Activated CD4-positive, alpha-beta T cell treated with anti-CD3 and anti-CD28 coated beads for 48 hours (primary cell): ENCODE data around the gene PHTF2.
"Not testable (repeated sequence)": the region's sequence is repeated elsewhere in the genome, so short reads cannot be mapped to it uniquely, and the experiment has no call there.

ENCODE experiments used
- DNase-seq: peaks from one replicate; pipeline ENCODE4 v3.0.0-alpha.2; 2020

Gene PHTF2

GRCh38 chr7:77831953-77832352, 33.4 kb downstream of the PHTF2 start:
- no peak for DNase-seq

- no peak for DNase-seq
These were observed 34.6 kb downstream of the PHTF2 start for GRCh38 chr7:77833136-77833535.

GRCh38 chr7:77836425-77836824, 37.9 kb downstream of the PHTF2 start:
- DNase-seq: not testable (repeated sequence)

- DNase-seq: no peak
These were observed 38.7 kb downstream of the PHTF2 start for GRCh38 chr7:77837275-77837674.

- no peak for DNase-seq
These were observed 39.4 kb downstream of the PHTF2 start for GRCh38 chr7:77837966-77838365.

- no peak for DNase-seq
These were observed 40.4 kb downstream of the PHTF2 start for GRCh38 chr7:77838929-77839491.

DNA sequence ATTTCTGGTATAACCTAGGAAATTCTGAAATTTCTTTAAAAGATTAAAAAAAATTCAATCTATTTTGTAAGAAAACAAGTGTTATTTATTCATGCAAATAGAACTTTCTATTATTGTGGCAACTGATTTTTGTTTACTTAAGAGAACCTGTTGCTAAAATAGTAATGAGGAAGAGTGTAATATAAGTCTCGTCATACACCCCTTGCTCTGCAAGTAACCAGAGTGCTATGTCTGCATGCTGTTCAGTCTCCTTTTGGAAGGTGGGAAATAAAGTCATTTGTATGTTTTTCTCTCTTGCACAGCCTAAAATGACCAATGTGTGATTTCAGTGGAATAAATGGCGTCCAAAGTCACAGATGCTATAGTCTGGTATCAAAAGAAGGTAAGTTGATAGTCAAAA, 41.3 kb downstream of the PHTF2 start:
- DNase-seq: no peak

DNA sequence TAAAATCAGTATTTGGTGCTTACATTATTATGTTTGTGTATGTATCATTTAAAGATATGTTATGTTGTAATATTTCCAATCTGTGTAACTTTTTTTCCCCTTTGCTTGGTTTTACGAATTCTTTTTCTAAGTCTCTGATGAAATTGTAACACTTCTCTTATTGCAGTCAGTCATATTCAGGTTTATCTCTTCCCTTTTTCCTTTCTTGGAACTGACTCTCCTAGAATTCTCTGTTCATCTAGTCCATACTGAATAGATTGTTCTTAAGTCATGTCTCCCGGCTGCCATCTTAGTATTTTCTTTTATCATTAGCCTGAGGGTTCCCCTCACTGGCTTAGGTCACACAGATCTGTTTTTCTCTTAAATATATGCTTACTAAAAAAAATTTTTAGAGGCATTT, 44.6 kb downstream of the PHTF2 start:
- no peak for DNase-seq

GRCh38 chr7:77846317-77847092, 47.9 kb downstream of the PHTF2 start:
- no peak for DNase-seq

DNA sequence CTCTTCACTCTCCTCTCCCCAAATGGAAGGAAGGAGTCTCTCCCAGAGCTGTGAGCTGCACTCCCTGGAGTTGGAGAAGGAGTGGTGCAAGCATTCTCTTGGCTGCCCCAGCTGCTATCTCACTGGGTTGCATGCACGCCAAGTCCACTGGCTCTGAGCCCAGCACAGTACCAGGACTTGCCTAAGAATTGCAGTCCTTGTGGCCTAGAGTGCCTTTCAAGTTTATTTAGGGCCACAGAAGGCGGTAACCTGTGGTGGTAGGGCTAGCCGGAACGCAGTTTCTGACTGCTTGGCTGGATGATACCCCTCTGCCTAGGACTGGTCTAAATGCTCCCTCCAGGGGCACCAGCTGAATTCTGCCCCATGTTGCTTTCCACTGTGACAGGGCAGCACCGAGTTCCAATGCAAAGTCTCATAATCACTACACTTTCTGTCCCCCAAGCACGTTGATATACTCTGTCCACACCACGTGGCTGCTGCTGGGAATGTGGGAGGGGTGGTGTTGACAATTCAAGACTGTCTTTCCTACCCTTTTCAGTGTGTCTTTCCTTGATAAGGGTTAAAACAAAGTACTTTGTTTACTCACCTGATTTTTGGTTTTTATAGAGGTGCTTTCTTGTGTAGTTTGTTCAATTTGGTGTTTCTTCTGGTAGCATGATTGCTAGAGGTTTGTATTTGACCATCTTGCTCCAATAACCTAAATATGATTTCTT, 57.0 kb downstream of the PHTF2 start:
- DNase-seq: no peak

GRCh38 chr7:77858278-77858677, 59.7 kb downstream of the PHTF2 start:
- DNase-seq: no peak

- no peak for DNase-seq
These were observed 60.8 kb downstream of the PHTF2 start for GRCh38 chr7:77859343-77859742.

DNA sequence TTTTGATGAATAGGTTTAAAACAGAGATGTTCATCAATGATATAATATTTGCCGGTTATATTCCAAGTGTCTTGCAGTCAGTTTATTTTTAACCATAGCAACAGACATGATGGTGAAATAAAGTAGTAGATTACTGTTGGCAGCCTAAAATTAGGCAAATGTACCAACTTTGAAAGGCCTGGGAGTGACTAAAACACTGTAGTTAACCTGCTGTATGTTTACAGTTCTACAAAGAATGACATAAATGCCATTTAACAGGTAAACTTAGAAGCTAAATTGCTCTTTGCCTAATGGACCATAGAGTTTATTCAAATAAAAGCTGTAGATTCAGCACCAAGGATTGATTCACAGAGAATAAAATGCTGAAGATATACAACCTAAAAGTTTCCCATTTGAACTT, 64.1 kb downstream of the PHTF2 start:
- DNase-seq: no peak

DNA sequence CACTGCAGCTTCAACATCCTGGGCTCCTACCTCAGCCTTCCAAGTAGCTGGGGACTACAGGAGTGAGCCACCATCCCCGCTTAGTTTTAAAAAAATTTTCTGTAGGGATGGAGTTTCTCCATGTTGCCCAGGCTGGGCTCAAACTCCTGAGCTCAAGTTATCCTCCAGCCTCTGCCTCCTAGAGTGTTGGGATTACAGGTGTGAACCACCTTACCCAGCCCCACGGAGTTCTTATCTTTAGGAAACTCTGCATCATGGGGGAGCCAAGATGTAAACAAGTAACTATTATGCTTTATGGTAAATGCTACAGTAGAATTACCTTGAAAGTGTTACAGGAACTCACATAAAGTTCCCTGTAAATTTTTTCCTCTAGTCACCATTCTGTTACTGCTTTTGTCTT, 65.3 kb downstream of the PHTF2 start:
- no peak for DNase-seq

DNA sequence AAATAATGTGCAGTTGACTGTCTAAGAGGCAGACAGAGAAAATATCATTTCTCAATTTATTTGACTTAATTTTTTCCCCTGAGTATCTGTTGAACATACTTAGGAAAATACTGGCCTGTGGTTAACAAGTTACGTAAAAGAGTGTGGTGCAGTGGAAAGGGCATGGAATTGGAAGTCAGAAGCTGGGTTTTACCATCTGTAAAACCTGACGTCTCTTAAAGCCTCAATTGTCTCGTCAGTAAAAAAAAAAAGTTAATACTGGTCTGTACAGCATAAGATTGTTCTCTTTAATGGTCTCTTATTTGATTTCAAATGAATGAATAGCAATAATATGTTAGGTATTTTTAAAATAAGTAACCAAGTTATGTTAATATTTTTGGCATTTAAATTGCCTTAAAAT, 67.8 kb downstream of the PHTF2 start:
- no peak for DNase-seq

DNA sequence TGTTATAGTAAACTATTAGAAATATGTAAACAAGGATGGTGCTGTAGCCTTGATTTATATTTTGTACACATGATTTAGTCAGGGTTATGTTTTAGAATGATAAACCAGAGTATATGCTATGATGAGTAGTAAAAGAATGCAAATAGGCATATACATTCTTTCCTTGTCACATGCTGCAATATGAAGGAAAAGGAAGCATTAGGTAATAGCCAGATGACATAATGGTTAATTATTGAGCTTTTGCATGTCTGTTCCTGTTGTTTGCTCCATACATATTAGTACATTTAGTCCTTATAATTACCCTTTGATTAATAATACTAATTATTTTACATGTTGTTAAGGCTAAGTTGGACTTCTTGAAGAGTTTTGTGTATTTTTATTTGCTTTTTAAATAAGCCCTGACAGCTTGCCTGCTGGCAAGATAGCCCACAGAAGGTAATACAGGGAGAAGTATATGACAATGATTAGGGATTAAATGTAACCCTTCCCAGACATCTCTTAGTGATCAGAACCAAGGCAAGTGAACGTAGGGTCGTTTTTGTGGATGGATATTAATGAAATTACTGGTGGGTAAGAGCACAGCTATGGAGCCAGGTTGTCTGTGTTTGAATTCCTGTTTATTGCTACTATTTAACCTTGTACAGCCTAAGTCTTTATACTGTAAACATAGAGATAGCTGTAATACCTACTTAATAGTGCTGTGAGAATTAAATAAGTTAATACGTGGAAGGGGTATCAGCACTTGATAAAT, 68.4 kb downstream of the PHTF2 start:
- no peak for DNase-seq

GRCh38 chr7:77867537-77867865, 68.9 kb downstream of the PHTF2 start:
- no peak for DNase-seq

GRCh38 chr7:77872256-77872655, 73.7 kb downstream of the PHTF2 start:
- DNase-seq: not testable (repeated sequence)

GRCh38 chr7:77873416-77874327, 75.1 kb downstream of the PHTF2 start:
- not testable (repeated sequence) for DNase-seq

DNA sequence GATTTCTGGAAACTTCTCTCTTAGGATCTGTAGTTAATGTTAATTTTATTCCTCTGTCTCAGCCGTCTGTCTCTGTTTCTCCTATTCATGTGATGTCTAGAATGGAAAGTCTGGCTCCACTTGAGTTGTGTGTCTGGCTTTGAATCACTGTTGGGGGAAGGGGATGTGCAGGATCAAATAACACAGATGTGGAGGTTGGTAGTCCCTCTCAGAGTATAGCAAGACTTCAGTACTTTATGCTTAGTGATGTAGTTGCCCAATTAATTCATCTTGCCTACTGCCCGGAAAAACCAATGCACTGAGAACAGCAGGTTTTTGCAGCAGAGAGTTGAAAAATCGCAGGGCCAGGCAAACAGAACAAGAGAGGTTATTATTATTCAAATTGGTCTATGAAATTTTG, 79.2 kb downstream of the PHTF2 start:
- no peak for DNase-seq

GRCh38 chr7:77878500-77878899, 79.9 kb downstream of the PHTF2 start:
- no peak for DNase-seq

- DNase-seq: no peak
These were observed 80.7 kb downstream of the PHTF2 start for GRCh38 chr7:77879272-77879671.

- DNase-seq: no peak
These were observed 83.3 kb downstream of the PHTF2 start for GRCh38 chr7:77881871-77882270.
